ENCODE data around the gene SOX15. TPM values are rescaled to one million over a fixed set of nuclear protein-coding genes. Genes with fewer than 3 reads are reported as not detected.

Gene SOX15
- total and polyA plus RNA-seq, 2 of the 13 experiments (the other 11 are each of a cell fraction or from before 2014, with no cell fraction given), result 0.07 to 0.18 TPM

DNA sequence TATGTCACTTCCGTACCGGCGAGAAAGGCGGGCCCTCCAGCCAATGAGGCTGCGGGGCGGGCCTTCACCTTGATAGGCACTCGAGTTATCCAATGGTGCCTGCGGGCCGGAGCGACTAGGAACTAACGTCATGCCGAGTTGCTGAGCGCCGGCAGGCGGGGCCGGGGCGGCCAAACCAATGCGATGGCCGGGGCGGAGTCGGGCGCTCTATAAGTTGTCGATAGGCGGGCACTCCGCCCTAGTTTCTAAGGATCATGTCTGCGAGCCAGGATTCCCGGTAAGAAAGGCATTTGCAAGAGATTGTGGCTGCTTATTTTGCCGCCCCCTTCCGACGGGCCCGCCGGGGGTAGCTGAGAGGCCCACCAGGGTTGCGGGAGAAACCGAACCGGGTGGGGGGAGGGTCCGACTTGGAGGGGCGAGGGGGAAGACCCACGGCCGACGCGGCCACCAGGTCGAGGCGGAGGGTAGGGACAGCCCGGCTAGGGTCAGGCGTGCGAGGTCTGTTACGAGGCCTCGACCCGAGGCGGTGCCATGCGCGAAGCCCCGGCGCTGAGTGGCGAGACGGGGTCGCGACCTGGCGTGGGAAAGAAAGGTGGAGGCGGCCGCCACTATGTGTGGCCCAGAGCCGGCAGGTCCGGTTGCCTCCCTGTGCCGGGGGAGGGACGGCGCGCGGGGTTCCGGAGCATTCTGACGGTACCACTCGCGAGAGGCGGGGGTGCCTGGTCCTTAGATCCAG lies 17.1 kb downstream of the SOX15 start (continued):
- TF ChIP-seq, protein P1, sequence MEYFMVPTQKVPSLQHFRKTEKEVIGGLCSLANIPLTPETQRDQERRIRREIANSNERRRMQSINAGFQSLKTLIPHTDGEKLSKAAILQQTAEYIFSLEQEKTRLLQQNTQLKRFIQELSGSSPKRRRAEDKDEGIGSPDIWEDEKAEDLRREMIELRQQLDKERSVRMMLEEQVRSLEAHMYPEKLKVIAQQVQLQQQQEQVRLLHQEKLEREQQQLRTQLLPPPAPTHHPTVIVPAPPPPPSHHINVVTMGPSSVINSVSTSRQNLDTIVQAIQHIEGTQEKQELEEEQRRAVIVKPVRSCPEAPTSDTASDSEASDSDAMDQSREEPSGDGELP (IDR thresholded peaks at IDR 0.05; ENCODE audit: borderline replicate concordance, low read depth), result peak; percentile 4; the same call in 1 of the 2 replicates
- TF ChIP-seq, protein P2, sequence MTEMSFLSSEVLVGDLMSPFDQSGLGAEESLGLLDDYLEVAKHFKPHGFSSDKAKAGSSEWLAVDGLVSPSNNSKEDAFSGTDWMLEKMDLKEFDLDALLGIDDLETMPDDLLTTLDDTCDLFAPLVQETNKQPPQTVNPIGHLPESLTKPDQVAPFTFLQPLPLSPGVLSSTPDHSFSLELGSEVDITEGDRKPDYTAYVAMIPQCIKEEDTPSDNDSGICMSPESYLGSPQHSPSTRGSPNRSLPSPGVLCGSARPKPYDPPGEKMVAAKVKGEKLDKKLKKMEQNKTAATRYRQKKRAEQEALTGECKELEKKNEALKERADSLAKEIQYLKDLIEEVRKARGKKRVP (CRISPR knock-in tag; IDR thresholded peaks at IDR 0.05), result peak in 1 of 2 experiments; percentile 75; a peak in 2 of 4 replicates
- no peak; the same call in 1 of the 2 replicates for TF ChIP-seq ZNF274 (CRISPR knock-in tag; IDR thresholded peaks at IDR 0.05)
- TF ChIP-seq ZNF10 (CRISPR knock-in tag; IDR thresholded peaks at IDR 0.05; ENCODE audit: borderline replicate concordance, low read depth), result no peak
- TF ChIP-seq ZNF253 (CRISPR knock-in tag; IDR thresholded peaks at IDR 0.05; ENCODE audit: borderline replicate concordance), result peak; percentile 71; the same call in 1 of the 2 replicates
- TF ChIP-seq ZNF44 (CRISPR knock-in tag; IDR thresholded peaks at IDR 0.05), result no peak
- TF ChIP-seq ESRRA (CRISPR knock-in tag; IDR thresholded peaks at IDR 0.05; ENCODE audit: low read depth), result peak; percentile 64; the same call in 1 of the 2 replicates
- 0 out of 2 replicates have a peak, but pooled peaks have one; percentile 68 for TF ChIP-seq ZNF572 (CRISPR knock-in tag; IDR thresholded peaks at IDR 0.05)
- no peak for TF ChIP-seq MTA1 (CRISPR knock-in tag; IDR thresholded peaks at IDR 0.05; ENCODE audit: borderline replicate concordance)
- peak; percentile 97 for TF ChIP-seq ZNF747 (CRISPR knock-in tag; IDR thresholded peaks at IDR 0.05; ENCODE audit: borderline replicate concordance)
- TF ChIP-seq, protein P3, sequence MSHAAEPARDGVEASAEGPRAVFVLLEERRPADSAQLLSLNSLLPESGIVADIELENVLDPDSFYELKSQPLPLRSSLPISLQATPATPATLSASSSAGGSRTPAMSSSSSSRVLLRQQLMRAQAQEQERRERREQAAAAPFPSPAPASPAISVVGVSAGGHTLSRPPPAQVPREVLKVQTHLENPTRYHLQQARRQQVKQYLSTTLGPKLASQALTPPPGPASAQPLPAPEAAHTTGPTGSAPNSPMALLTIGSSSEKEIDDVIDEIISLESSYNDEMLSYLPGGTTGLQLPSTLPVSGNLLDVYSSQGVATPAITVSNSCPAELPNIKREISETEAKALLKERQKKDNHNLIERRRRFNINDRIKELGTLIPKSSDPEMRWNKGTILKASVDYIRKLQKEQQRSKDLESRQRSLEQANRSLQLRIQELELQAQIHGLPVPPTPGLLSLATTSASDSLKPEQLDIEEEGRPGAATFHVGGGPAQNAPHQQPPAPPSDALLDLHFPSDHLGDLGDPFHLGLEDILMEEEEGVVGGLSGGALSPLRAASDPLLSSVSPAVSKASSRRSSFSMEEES (CRISPR knock-in tag; IDR thresholded peaks at IDR 0.05), result no peak
- TF ChIP-seq, protein P4, sequence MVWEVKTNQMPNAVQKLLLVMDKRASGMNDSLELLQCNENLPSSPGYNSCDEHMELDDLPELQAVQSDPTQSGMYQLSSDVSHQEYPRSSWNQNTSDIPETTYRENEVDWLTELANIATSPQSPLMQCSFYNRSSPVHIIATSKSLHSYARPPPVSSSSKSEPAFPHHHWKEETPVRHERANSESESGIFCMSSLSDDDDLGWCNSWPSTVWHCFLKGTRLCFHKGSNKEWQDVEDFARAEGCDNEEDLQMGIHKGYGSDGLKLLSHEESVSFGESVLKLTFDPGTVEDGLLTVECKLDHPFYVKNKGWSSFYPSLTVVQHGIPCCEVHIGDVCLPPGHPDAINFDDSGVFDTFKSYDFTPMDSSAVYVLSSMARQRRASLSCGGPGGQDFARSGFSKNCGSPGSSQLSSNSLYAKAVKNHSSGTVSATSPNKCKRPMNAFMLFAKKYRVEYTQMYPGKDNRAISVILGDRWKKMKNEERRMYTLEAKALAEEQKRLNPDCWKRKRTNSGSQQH (CRISPR knock-in tag; IDR thresholded peaks at IDR 0.05; ENCODE audit: low read depth), result no peak
- TF ChIP-seq, protein P5, sequence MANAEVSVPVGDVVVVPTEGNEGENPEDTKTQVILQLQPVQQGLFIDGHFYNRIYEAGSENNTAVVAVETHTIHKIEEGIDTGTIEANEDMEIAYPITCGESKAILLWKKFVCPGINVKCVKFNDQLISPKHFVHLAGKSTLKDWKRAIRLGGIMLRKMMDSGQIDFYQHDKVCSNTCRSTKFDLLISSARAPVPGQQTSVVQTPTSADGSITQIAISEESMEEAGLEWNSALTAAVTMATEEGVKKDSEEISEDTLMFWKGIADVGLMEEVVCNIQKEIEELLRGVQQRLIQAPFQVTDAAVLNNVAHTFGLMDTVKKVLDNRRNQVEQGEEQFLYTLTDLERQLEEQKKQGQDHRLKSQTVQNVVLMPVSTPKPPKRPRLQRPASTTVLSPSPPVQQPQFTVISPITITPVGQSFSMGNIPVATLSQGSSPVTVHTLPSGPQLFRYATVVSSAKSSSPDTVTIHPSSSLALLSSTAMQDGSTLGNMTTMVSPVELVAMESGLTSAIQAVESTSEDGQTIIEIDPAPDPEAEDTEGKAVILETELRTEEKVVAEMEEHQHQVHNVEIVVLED (CRISPR knock-in tag; IDR thresholded peaks at IDR 0.05; ENCODE audit: borderline replicate concordance), result 0 out of 2 replicates have a peak, but pooled peaks have one; percentile 70
- no peak; the same call in 1 of the 2 replicates for TF ChIP-seq CHCHD3 (CRISPR knock-in tag; IDR thresholded peaks at IDR 0.05)
- TF ChIP-seq ZMAT3 (CRISPR knock-in tag; conservative IDR thresholded peaks at IDR 0.05), result peak; percentile 46; the same call in 1 of the 2 replicates
- TF ChIP-seq, protein P6, sequence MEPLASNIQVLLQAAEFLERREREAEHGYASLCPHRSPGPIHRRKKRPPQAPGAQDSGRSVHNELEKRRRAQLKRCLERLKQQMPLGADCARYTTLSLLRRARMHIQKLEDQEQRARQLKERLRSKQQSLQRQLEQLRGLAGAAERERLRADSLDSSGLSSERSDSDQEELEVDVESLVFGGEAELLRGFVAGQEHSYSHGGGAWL (CRISPR knock-in tag; IDR thresholded peaks at IDR 0.05), result peak; percentile 12; the same call in 1 of the 2 replicates
- no peak for TF ChIP-seq ZNF256 (CRISPR knock-in tag; conservative IDR thresholded peaks at IDR 0.05)
- TF ChIP-seq JDP2 (CRISPR knock-in tag; IDR thresholded peaks at IDR 0.05; ENCODE audit: borderline replicate concordance), result 0 out of 2 replicates have a peak, but pooled peaks have one; percentile 67
- no peak for TF ChIP-seq PHB2 (IDR thresholded peaks at IDR 0.05; ENCODE audit: partially characterized antibody)
- TF ChIP-seq ZNF292 (CRISPR knock-in tag; IDR thresholded peaks at IDR 0.05; ENCODE audit: borderline replicate concordance, low read depth), result no peak
- TF ChIP-seq BHLHE40 (IDR thresholded peaks at IDR 0.05; ENCODE audit: low read length), result no peak
- TF ChIP-seq ZNF792 (CRISPR knock-in tag; IDR thresholded peaks at IDR 0.05), result no peak

Data from HepG2 (cell line).